CD4-positive, alpha-beta memory T cell (primary cell): ENCODE measurements around the gene TRERF1. TPM values are rescaled to one million over a fixed set of nuclear protein-coding genes. Genes with fewer than 3 reads are reported as not detected.
A peak's percentile ranks its signal among the peaks of the same experiment; 100 is the strongest.

Experiments used
- CTCF ChIA-PET: fragments of 350-600 bp; sonication (Branson Sonifier 250); formaldehyde crosslinking; loops from one replicate; lab custom pipeline; 2021; ENCODE audit warnings: inconsistent platforms; ENCODE audit not compliant: partially characterized antibody; lab: Charles Lee
- POLR2A ChIA-PET: fragments of 350-600 bp; sonication (Branson Sonifier 250); formaldehyde crosslinking; loops from one replicate; lab custom pipeline; 2021; ENCODE audit not compliant: partially characterized antibody; lab: Charles Lee
- DNase-seq, 5 donors: peaks; one replicate each; pipeline versions ENCODE4 v3.0.0 to v3.0.0-alpha.2; 2020 to 2022; ENCODE audit warnings: mixed read lengths in 1 of 5
- H3K27ac ChIP-seq: one replicate; pipeline ENCODE4 v1.7.0; 2013; ENCODE audit warnings: low read depth, low read length
- H3K27me3 ChIP-seq: 2 replicates; pipeline ENCODE4 v1.7.0; 2013; ENCODE audit warnings: mild to moderate bottlenecking, low read length, moderate library complexity; ENCODE audit not compliant: insufficient read depth
- H3K36me3 ChIP-seq: 2 replicates; pipeline ENCODE4 v1.7.0; 2013; ENCODE audit warnings: mild to moderate bottlenecking, low read length, moderate library complexity; ENCODE audit not compliant: insufficient read depth
- H3K4me1 ChIP-seq: 2 replicates; pipeline ENCODE4 v1.7.0; 2013; ENCODE audit warnings: mild to moderate bottlenecking, low read length, moderate library complexity; ENCODE audit not compliant: insufficient read depth
- H3K4me3 ChIP-seq, 2 donors: one replicate each; pipeline ENCODE4 v1.7.0; 2013; ENCODE audit warnings: low read length in 2 of 2, mild to moderate bottlenecking in 1 of 2
- H3K9me3 ChIP-seq, 2 donors: one replicate each; pipeline ENCODE4 v1.7.0; 2013; ENCODE audit warnings: low read length in 2 of 2, control low read depth in 1 of 2; ENCODE audit not compliant: control insufficient read depth in 1 of 2
- H3K27ac Mint-ChIP-seq, 7 donors: one replicate each; pipeline ENCODE4 v1.8.0; 2020 to 2021; ENCODE audit warnings: mixed read lengths in 7 of 7, mild to moderate bottlenecking in 6 of 7, inconsistent platforms in 3 of 7, moderate library complexity in 3 of 7
- H3K27me3 Mint-ChIP-seq, 2 donors: one replicate each; pipeline ENCODE4 v1.8.0; 2020 to 2021; ENCODE audit warnings: mixed read lengths in 2 of 2
- H3K36me3 Mint-ChIP-seq, 2 donors: one replicate each; pipeline ENCODE4 v1.8.0; 2020 to 2021; ENCODE audit warnings: mixed read lengths in 2 of 2, inconsistent platforms in 1 of 2, mild to moderate bottlenecking in 1 of 2
- H3K4me1 Mint-ChIP-seq, 4 donors: one replicate each; pipeline ENCODE4 v1.8.0; 2020 to 2021; ENCODE audit warnings: mixed read lengths in 4 of 4, mild to moderate bottlenecking in 1 of 4
- H3K4me3 Mint-ChIP-seq, 8 donors: one replicate each; pipeline ENCODE4 v1.8.0; 2020 to 2021; ENCODE audit warnings: mixed read lengths in 8 of 8, mild to moderate bottlenecking in 7 of 8, moderate library complexity in 6 of 8, inconsistent platforms in 3 of 8
- H3K9me3 Mint-ChIP-seq, 8 donors: one replicate each; pipeline ENCODE4 v1.8.0; 2020 to 2021; ENCODE audit warnings: mixed read lengths in 8 of 8, mild to moderate bottlenecking in 5 of 8, inconsistent platforms in 3 of 8, moderate library complexity in 1 of 8
- intact Hi-C: fragments of 100-400 bp; cut with micrococcal nuclease; formaldehyde crosslinking; loops from one replicate; pipeline ENCODE4 v1.15.1; 2023
- polyA plus RNA-seq, 2 donors: library from polyadenylated mRNA; unstranded; fragments of 300-500 nt; fragmentation: Illumina TruSeq; gene quantifications; one replicate each; pipeline ENCODE4 v1.2.3, GENCODE V29; 2021
- total RNA-seq, 2 experiments: library from RNA; stranded (reverse); gene quantifications; one replicate each; pipeline ENCODE4 v1.2.3, GENCODE V29; 2021

TRERF1 gene
- total and polyA plus RNA-seq, 4 experiments from 2014 or later: 1.1 to 28.3 (median 17.4) TPM

DNA sequence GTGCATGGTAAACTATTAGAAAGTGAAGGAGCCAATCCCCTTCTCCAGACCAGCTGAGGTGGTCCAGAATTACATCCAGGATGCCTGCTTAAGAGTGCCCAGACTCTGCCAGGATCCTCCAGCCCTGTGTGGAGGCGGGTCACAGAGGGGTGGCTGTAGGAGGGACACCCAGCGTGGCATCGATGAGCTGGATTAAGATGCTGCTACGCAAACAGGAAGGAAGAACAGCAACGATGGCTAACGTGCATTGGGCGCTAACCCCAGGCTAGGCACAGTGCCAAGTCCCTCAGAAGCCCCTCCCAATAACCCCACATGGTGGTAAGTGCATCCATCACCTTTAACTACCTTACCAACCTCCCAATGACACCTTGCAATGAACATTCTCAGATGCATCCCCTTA, 170.2 kb downstream of the TRERF1 start:
- Mint-ChIP-seq H3K27me3 (no peaks in the 10 kb centered on the region), H3K27ac (peak overlapping the region; percentile 40 to 93 (median 86)), H3K36me3 (peaks cover 14% of the 10 kb centered on the region in 2 donors), H3K4me3 (peak overlapping the region in 7 of 8 donors; percentile 2 to 79 (median 65)), H3K9me3 (no peaks in the 10 kb centered on the region), H3K4me1 (peaks cover 35 to 60% (median 50%) of the 10 kb centered on the region in 4 donors)
- ChIA-PET POLR2A (interaction anchor here (1.3 to 2.8 kb wide), 4 partner anchors 12 to 283 kb away, joined by 4 to 8 read pairs (median 7); partner anchors contain the start of gene UBR2), CTCF (interaction anchor here (0.8 to 5.8 kb wide), 3 partner anchors 113 to 266 kb away, joined by 3 to 24 read pairs (median 6); no protein-coding TSS in a partner anchor)
- no peaks in the 10 kb centered on the region for H3K27me3 ChIP-seq
- peaks cover 46% of the 10 kb centered on the region for H3K4me1 ChIP-seq
- no peak overlapping the region for H3K4me3 ChIP-seq
- DNase-seq: peak; percentile 54 to 76 (median 72)
- H3K36me3 ChIP-seq: peaks cover 3% of the 10 kb centered on the region
- H3K9me3 ChIP-seq: no peaks in the 10 kb centered on the region
- no peak overlapping the region for H3K27ac ChIP-seq
- intact Hi-C loops: loop anchor here (1.0 to 5.0 kb wide), 2 partner anchors 12 to 171 kb away; partner anchors contain the start of gene TRERF1

DNA sequence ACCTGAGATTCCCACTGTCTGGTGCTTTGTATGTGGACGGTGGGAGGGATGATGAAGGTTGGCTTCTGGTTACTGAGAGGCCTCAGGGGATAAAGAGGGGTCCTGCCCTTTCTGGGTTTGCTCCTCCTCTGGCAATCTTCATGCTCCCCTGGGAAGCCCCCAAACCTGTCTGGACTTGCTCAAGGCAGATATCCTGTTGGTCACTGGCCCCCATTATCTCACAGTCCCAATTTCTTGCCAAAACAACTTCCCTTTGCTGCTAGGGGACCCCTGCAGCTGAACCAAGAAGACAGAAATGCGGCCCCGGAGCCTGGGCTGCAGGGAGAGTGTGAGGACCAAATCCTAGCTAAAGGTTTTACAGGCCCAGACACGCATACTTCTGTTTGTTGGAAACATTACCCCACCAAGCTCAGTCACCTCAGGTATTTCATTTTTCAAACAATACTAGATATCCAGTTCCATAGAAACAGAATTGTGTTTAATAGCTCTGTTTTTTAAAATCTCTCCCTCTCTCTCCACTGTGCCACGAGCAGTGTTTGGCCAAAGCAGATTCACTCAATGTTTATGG, 170.7 kb downstream of the TRERF1 start:
- H3K4me1 ChIP-seq: peaks cover 46% of the 10 kb centered on the region
- Mint-ChIP-seq H3K4me1 (peaks cover 35 to 60% (median 50%) of the 10 kb centered on the region in 4 donors), H3K27me3 (no peaks in the 10 kb centered on the region), H3K27ac (peak overlapping the region; percentile 40 to 93 (median 84)), H3K36me3 (peaks cover 14 to 16% of the 10 kb centered on the region in 2 donors), H3K9me3 (no peaks in the 10 kb centered on the region), H3K4me3 (peak overlapping the region in 6 of 8 donors; percentile 2 to 79 (median 70))
- no peak overlapping the region for H3K27ac ChIP-seq
- peaks cover 3% of the 10 kb centered on the region for H3K36me3 ChIP-seq
- intact Hi-C loops: loop anchor here (1.0 to 5.0 kb wide), 2 partner anchors 12 to 171 kb away; partner anchors contain the start of gene TRERF1
- H3K4me3 ChIP-seq: no peak overlapping the region
- no peaks in the 10 kb centered on the region for H3K9me3 ChIP-seq
- CTCF ChIA-PET: interaction anchor here (0.8 to 5.8 kb wide), 3 partner anchors 114 to 267 kb away, joined by 3 to 24 read pairs (median 6); no protein-coding TSS in a partner anchor
- POLR2A ChIA-PET: interaction anchor here (0.8 to 2.8 kb wide), 5 partner anchors 12 to 283 kb away, joined by 3 to 8 read pairs (median 7); partner anchors contain the start of gene UBR2
- no peak for DNase-seq
- H3K27me3 ChIP-seq: no peaks in the 10 kb centered on the region

DNA sequence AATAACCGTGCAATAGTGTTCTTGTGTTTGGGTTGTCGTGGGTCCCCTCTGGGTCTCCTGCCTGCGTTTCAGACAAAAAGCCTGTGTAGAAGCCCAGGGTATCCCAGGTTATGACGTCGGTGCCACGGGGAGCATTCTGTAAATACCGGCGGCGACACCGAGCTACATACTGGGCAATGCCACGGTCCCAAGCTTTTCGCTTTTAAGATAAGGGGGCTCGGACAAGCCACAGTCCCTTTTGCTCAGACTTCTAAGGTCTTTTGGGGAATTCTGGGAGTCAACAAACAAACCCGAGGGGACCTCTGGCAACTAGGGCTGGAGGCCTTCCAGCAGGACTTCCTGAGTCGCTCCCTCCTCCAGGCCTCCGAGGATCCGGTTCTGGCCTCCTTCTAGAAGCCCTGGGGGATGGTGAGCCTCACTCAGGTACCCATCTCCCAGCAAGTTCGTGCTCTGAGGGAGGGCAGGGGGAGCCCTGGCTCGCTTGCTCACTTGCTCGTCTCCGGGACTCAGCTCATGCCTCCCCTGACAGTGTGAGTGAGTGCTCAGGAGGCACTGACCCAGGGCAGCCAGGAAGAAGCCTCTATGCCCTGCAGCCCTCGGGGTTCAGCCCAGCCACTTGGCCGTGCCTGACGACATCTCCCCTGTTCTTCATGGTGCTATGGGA, 171.6 kb downstream of the TRERF1 start:
- ChIA-PET POLR2A (interaction anchor here (0.7 to 2.8 kb wide), 6 partner anchors 10 to 284 kb away, joined by 3 to 11 read pairs (median 4); partner anchors contain the start of gene UBR2), CTCF (interaction anchor here (0.7 to 5.8 kb wide), 2 partner anchors 14 to 268 kb away, joined by 3 to 24 read pairs; no protein-coding TSS in a partner anchor)
- Histone ChIP-seq H3K36me3 (peaks cover 3% of the 10 kb centered on the region), H3K4me3 (no peak overlapping the region), H3K9me3 (no peaks in the 10 kb centered on the region), H3K27ac (no peak overlapping the region), H3K4me1 (peaks cover 46% of the 10 kb centered on the region), H3K27me3 (no peaks in the 10 kb centered on the region)
- peak overlapping the region; percentile 65 to 93 (median 87) for H3K27ac Mint-ChIP-seq
- peaks cover 35 to 60% (median 50%) of the 10 kb centered on the region in 4 donors for H3K4me1 Mint-ChIP-seq
- H3K36me3 Mint-ChIP-seq: peaks cover 16 to 18% of the 10 kb centered on the region in 2 donors
- no peak for DNase-seq
- intact Hi-C loops: loop anchor here (5.0 kb wide), 1 partner anchor 172 kb away; the partner anchor contains the start of gene TRERF1
- H3K27me3 Mint-ChIP-seq: no peaks in the 10 kb centered on the region
- H3K9me3 Mint-ChIP-seq: no peaks in the 10 kb centered on the region
- peak overlapping the region in 6 of 8 donors; percentile 40 to 65 (median 55) for H3K4me3 Mint-ChIP-seq

DNA sequence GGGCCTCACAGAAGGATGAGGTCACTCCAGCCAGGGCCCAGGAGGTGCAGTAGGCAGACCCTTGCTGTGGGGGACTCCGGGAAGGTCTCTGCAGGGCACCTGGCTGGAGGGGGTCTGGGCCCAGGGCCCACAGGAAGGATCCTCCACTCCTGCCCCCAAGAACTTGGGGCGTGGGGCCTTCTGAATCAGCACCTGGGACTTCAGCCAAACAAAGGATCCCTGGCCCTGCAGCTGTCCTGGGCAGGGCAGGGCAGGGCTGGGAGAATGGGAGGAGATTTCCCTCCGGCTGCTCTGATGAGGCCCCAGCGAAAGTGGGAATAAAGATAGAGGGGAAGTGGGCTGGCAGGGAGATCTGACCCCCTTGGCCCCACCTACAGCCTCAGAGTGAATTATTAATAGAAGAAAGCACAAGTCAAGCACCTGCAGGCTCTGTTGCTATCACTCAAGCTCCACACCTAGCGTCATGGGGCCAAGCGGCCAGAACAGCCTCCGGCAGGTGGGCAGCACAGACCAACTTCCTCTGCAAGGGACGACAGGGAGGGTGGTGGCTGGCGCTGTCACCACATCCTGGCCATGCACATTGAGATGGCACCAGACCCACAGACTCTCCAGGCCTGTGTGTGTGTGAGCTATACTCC, 172.5 kb downstream of the TRERF1 start:
- peak overlapping the region; percentile 65 to 91 (median 87) for H3K27ac Mint-ChIP-seq
- intact Hi-C loops: no loop called here
- no peaks in the 10 kb centered on the region for H3K27me3 Mint-ChIP-seq
- Histone ChIP-seq H3K27me3 (no peaks in the 10 kb centered on the region), H3K4me1 (peaks cover 46% of the 10 kb centered on the region), H3K27ac (peak overlapping the region; percentile 10), H3K36me3 (peaks cover 3% of the 10 kb centered on the region), H3K9me3 (no peaks in the 10 kb centered on the region), H3K4me3 (no peak overlapping the region)
- ChIA-PET POLR2A (interaction anchor here (0.7 to 2.8 kb wide), 6 partner anchors 11 to 285 kb away, joined by 3 to 11 read pairs (median 4); partner anchors contain the start of gene UBR2), CTCF (interaction anchor here (1.6 to 5.8 kb wide), 2 partner anchors 111 to 268 kb away, joined by 5 to 24 read pairs; no protein-coding TSS in a partner anchor)
- peaks cover 11% of the 10 kb centered on the region in 2 donors for H3K36me3 Mint-ChIP-seq
- peak overlapping the region in 7 of 8 donors; percentile 40 to 65 (median 55) for H3K4me3 Mint-ChIP-seq
- H3K9me3 Mint-ChIP-seq: no peaks in the 10 kb centered on the region
- H3K4me1 Mint-ChIP-seq: peaks cover 33 to 58% (median 49%) of the 10 kb centered on the region in 4 donors
- peak in 3 of 5 donors; percentile 14 to 21 (median 18) for DNase-seq

DNA sequence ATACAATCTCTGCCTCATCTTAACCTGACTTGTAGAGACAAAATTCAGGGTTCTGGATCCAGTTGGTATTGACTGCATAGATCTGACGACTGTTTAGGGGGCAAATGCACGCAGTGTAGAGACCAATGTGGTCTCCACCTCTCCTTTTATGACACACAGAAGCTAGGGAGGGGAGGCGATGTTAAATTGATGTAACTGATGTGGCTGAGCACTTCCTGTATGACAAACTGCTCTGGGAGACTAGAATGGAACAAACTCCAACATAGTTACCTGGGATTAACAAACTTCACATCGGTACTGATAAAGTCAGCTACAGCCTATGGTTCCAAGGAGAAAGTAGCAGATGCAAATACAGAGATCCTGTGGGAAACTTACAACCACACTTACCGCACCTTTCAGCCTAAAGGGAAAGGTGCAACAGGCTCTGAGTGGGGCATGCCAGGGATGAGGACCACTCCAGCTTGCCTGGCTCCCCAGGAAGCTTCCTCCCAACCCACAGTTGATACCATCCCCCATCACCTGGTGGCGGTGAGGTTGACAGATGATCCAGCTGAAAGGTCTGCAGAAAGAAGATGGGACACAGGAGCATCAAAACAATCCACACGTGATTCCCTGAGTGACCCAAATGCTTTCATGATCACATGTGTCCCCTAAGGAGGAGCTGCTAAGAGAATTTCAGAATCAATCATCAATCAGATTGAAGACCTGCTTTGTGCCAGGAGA, 173.4 kb downstream of the TRERF1 start:
- ChIA-PET POLR2A (interaction anchor here (0.7 to 2.3 kb wide), 4 partner anchors 15 to 174 kb away, joined by 3 to 11 read pairs (median 4); no protein-coding TSS in a partner anchor), CTCF (interaction anchor here (1.6 to 5.8 kb wide), 3 partner anchors 112 to 269 kb away, joined by 5 to 24 read pairs (median 9); no protein-coding TSS in a partner anchor)
- Histone ChIP-seq H3K9me3 (no peaks in the 10 kb centered on the region), H3K36me3 (peaks cover 3% of the 10 kb centered on the region), H3K27me3 (no peaks in the 10 kb centered on the region), H3K27ac (peak overlapping the region; percentile 10), H3K4me1 (peaks cover 46% of the 10 kb centered on the region), H3K4me3 (no peak overlapping the region)
- no peaks in the 10 kb centered on the region for H3K27me3 Mint-ChIP-seq
- H3K27ac Mint-ChIP-seq: peak overlapping the region; percentile 75 to 91 (median 79)
- no peaks in the 10 kb centered on the region for H3K9me3 Mint-ChIP-seq
- peak overlapping the region in 6 of 8 donors; percentile 3 to 58 (median 40) for H3K4me3 Mint-ChIP-seq
- peaks cover 8 to 9% of the 10 kb centered on the region in 2 donors for H3K36me3 Mint-ChIP-seq
- DNase-seq: peak; percentile 24 to 71 (median 32)
- peaks cover 33 to 55% (median 48%) of the 10 kb centered on the region in 4 donors for H3K4me1 Mint-ChIP-seq
- intact Hi-C loops: no loop called here
